ENCODE data around the gene VOPP1.

DNA sequence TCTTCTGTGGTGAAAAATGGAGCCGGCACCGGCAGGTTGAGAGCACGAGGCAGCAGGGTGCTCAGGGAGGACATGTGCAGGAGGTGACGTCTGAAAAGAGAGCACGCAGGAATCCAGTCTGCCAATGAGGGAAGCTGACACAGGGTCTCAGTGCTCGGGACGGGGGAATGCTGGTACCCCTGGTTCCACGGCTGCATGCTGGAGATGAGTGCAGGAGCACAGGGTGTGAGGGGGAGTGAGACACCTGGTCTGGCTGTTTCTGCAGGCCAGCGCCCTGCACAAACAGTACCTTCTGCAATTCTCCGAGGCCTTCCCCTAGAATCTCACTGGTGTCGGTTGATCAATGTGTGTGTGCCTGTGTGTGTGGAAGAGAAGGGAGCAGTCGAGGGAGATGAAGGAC is 72.7 kb downstream of the VOPP1 start:
- no peak for TF ChIP-seq CTCF (IDR thresholded peaks at IDR 0.05; ENCODE audit: low read depth, low read length, poor library complexity, severe bottlenecking)
- TF ChIP-seq EZH2phosphoT487 (IDR thresholded peaks at IDR 0.05; ENCODE audit: borderline replicate concordance, low read length), result no peak

Measured in DOHH2 (cell line).